ENCODE measurements around the gene DIDO1.

Gene DIDO1

GRCh38 chr20:62926229-62927127 is at the start of gene DIDO1:
Gene DIDO1, minus strand, starts transcription at chr20:62926505.
- peak; percentile 90 for DNase-seq (ENCODE audit: low spot score)

- no peak for DNase-seq (ENCODE audit: low spot score)
These were observed 49.0 kb upstream of the DIDO1 start for GRCh38 chr20:62975251-62975760.

GRCh38 chr20:62972845-62973745 is 46.8 kb upstream of the DIDO1 start:
- no peak for DNase-seq (ENCODE audit: low spot score)

- DNase-seq (ENCODE audit: low spot score) = peak; percentile 88
These were observed 45.9 kb upstream of the DIDO1 start for GRCh38 chr20:62971950-62972844.

GRCh38 chr20:62971211-62971949 is 45.1 kb upstream of the DIDO1 start:
- no peak for DNase-seq (ENCODE audit: low spot score)

GRCh38 chr20:62970307-62971210 is 44.3 kb upstream of the DIDO1 start:
- DNase-seq (ENCODE audit: low spot score) = no peak

- no peak for DNase-seq (ENCODE audit: low spot score)
These were observed 43.6 kb upstream of the DIDO1 start for GRCh38 chr20:62969939-62970306.

GRCh38 chr20:62969179-62969760 is 43.0 kb upstream of the DIDO1 start:
- DNase-seq (ENCODE audit: low spot score) = no peak

GRCh38 chr20:62968378-62969178 is 42.3 kb upstream of the DIDO1 start:
- DNase-seq (ENCODE audit: low spot score) = no peak

GRCh38 chr20:62967628-62968351 is 41.5 kb upstream of the DIDO1 start:
- DNase-seq (ENCODE audit: low spot score) = no peak

- DNase-seq (ENCODE audit: low spot score) = no peak
These were observed 40.8 kb upstream of the DIDO1 start for GRCh38 chr20:62967149-62967501.

- DNase-seq (ENCODE audit: low spot score) = no peak
These were observed 40.2 kb upstream of the DIDO1 start for GRCh38 chr20:62966212-62967148.

GRCh38 chr20:62965363-62965771 is 39.1 kb upstream of the DIDO1 start:
- DNase-seq (ENCODE audit: low spot score) = no peak

GRCh38 chr20:62964700-62965099 is 38.4 kb upstream of the DIDO1 start:
- peak; percentile 63 for DNase-seq (ENCODE audit: low spot score)

- DNase-seq (ENCODE audit: low spot score) = no peak
These were observed 37.5 kb upstream of the DIDO1 start for GRCh38 chr20:62963614-62964397.

All from Ammon's horn (tissue), 1 donor.